ENCODE measurements around the gene SLC22A5. TPM values are rescaled to one million over a fixed set of nuclear protein-coding genes. Genes with fewer than 3 reads are reported as not detected.

The SLC22A5 gene
- total RNA-seq, 1 experiment from 2014 or later: 3.6 TPM

DNA sequence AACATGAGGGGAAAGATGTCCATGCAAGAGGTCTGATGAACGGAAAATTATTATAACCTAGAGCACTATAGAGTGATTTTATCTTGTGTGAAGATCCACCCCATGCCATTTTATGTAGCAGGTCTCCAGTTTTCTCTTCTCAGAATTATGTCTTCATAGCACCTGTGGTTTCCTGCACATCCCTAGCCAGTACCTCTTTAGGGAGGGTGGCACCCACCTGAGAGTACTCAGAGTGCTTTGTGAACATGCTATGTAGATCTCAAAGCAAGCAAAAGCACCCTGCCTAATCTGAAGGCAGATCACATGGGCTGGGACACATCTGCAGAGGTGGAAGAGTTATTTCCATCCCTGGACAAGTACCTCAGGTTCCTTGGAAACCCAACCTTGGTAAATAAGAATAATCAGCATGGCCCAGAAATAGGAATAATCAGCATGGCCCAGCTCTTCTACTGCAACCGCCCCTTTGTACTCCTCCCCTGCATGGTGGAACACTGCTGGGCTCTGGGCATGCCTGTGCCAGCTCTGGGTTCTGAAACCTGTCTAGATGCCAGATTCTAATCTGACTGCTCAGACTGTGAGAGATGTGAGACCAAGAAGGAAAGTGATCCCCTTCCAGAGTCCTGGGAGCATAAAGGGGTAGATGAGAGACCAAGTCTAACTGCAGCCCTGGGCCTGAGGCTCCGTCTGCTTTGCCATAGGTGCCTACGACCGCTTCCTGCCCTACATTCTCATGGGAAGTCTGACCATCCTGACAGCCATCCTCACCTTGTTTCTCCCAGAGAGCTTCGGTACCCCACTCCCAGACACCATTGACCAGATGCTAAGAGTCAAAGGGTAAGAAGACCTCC lies 23.7 kb downstream of the SLC22A5 start:
- DNase-seq (ENCODE audit: low spot score) (no peak), ATAC-seq (no peak)
- H3K27me3 Mint-ChIP-seq (ENCODE audit: low read depth): no peaks in the 10 kb centered on the region
- no peaks in the 10 kb centered on the region for H3K4me1 Mint-ChIP-seq
- H3K27ac Mint-ChIP-seq: no peak overlapping the region
- H3K4me3 Mint-ChIP-seq: no peak overlapping the region
- H3K36me3 Mint-ChIP-seq: no peaks in the 10 kb centered on the region
- no peaks in the 10 kb centered on the region for H3K9me3 Mint-ChIP-seq
- POLR2A ChIA-PET: interaction anchor here (1.4 kb wide), 1 partner anchor 97 kb away, joined by 4 read pairs; the partner anchor contains the start of gene IRF1
- no peak for TF ChIP-seq RELA (CRISPR knock-in tag; IDR thresholded peaks at IDR 0.05; ENCODE audit: borderline replicate concordance)
- TF ChIP-seq, protein P1, sequence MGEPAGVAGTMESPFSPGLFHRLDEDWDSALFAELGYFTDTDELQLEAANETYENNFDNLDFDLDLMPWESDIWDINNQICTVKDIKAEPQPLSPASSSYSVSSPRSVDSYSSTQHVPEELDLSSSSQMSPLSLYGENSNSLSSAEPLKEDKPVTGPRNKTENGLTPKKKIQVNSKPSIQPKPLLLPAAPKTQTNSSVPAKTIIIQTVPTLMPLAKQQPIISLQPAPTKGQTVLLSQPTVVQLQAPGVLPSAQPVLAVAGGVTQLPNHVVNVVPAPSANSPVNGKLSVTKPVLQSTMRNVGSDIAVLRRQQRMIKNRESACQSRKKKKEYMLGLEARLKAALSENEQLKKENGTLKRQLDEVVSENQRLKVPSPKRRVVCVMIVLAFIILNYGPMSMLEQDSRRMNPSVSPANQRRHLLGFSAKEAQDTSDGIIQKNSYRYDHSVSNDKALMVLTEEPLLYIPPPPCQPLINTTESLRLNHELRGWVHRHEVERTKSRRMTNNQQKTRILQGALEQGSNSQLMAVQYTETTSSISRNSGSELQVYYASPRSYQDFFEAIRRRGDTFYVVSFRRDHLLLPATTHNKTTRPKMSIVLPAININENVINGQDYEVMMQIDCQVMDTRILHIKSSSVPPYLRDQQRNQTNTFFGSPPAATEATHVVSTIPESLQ (CRISPR knock-in tag; IDR thresholded peaks at IDR 0.05): no peak
- TF ChIP-seq ZNF121 (CRISPR knock-in tag; IDR thresholded peaks at IDR 0.05): no peak
- no peak for TF ChIP-seq ELF4 (CRISPR knock-in tag; IDR thresholded peaks at IDR 0.05; ENCODE audit: low read depth)
- TF ChIP-seq SP1 (CRISPR knock-in tag; conservative IDR thresholded peaks at IDR 0.05): no peak
- no peak for TF ChIP-seq ZNF396 (CRISPR knock-in tag; IDR thresholded peaks at IDR 0.05; ENCODE audit: borderline replicate concordance)
- no peak for TF ChIP-seq CBFB (CRISPR knock-in tag; IDR thresholded peaks at IDR 0.05; ENCODE audit: low read depth)
- TF ChIP-seq, protein P2, sequence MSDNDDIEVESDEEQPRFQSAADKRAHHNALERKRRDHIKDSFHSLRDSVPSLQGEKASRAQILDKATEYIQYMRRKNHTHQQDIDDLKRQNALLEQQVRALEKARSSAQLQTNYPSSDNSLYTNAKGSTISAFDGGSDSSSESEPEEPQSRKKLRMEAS (CRISPR knock-in tag; IDR thresholded peaks at IDR 0.05): no peak
- no peak for TF ChIP-seq ZNF671 (CRISPR knock-in tag; IDR thresholded peaks at IDR 0.05)
- TF ChIP-seq, protein P3, sequence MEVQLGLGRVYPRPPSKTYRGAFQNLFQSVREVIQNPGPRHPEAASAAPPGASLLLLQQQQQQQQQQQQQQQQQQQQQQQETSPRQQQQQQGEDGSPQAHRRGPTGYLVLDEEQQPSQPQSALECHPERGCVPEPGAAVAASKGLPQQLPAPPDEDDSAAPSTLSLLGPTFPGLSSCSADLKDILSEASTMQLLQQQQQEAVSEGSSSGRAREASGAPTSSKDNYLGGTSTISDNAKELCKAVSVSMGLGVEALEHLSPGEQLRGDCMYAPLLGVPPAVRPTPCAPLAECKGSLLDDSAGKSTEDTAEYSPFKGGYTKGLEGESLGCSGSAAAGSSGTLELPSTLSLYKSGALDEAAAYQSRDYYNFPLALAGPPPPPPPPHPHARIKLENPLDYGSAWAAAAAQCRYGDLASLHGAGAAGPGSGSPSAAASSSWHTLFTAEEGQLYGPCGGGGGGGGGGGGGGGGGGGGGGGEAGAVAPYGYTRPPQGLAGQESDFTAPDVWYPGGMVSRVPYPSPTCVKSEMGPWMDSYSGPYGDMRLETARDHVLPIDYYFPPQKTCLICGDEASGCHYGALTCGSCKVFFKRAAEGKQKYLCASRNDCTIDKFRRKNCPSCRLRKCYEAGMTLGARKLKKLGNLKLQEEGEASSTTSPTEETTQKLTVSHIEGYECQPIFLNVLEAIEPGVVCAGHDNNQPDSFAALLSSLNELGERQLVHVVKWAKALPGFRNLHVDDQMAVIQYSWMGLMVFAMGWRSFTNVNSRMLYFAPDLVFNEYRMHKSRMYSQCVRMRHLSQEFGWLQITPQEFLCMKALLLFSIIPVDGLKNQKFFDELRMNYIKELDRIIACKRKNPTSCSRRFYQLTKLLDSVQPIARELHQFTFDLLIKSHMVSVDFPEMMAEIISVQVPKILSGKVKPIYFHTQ (CRISPR knock-in tag; IDR thresholded peaks at IDR 0.05): no peak
- no peak for TF ChIP-seq FOXK1 (CRISPR knock-in tag; IDR thresholded peaks at IDR 0.05)
- TF ChIP-seq, protein P4, sequence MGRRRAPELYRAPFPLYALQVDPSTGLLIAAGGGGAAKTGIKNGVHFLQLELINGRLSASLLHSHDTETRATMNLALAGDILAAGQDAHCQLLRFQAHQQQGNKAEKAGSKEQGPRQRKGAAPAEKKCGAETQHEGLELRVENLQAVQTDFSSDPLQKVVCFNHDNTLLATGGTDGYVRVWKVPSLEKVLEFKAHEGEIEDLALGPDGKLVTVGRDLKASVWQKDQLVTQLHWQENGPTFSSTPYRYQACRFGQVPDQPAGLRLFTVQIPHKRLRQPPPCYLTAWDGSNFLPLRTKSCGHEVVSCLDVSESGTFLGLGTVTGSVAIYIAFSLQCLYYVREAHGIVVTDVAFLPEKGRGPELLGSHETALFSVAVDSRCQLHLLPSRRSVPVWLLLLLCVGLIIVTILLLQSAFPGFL (CRISPR knock-in tag; IDR thresholded peaks at IDR 0.05; ENCODE audit: borderline replicate concordance): no peak
- TF ChIP-seq TCF7 (CRISPR knock-in tag; IDR thresholded peaks at IDR 0.05; ENCODE audit: low read depth): no peak
- TF ChIP-seq, protein P5, sequence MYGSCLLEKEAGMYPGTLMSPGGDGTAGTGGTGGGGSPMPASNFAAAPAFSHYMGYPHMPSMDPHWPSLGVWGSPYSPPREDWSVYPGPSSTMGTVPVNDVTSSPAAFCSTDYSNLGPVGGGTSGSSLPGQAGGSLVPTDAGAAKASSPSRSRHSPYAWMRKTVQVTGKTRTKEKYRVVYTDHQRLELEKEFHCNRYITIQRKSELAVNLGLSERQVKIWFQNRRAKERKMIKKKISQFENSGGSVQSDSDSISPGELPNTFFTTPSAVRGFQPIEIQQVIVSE (CRISPR knock-in tag; IDR thresholded peaks at IDR 0.05; ENCODE audit: borderline replicate concordance): no peak
- CTCF ChIA-PET: interaction anchor here (1.0 kb wide), 2 partner anchors 12 to 108 kb away, joined by 3 read pairs; no protein-coding TSS in a partner anchor

DNA sequence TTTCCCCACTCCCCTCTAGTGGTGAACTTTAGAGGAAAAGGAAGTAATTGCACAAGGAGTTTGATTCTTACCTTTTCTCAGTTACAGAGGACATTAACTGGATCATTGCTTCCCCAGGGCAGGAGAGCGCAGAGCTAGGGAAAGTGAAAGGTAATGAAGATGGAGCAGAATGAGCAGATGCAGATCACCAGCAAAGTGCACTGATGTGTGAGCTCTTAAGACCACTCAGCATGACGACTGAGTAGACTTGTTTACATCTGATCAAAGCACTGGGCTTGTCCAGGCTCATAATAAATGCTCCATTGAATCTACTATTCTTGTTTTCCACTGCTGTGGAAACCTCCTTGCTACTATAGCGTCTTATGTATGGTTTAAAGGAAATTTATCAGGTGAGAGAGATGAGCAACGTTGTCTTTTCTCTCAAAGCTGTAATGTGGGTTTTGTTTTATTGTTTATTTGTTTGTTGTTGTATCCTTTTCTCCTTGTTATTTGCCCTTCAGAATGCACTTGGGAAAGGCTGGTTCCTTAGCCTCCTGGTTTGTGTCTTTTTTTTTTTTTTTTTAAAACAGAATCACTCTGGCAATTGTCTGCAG lies 25.3 kb downstream of the SLC22A5 start:
- ATAC-seq: no peak
- ChIA-PET CTCF (interaction anchor here (0.8 kb wide), 2 partner anchors 8 to 16 kb away, joined by 3 read pairs; no protein-coding TSS in a partner anchor), POLR2A (interaction anchor here (0.6 kb wide), 1 partner anchor 42 kb away, joined by 6 read pairs; no protein-coding TSS in a partner anchor)
- no peaks in the 10 kb centered on the region for H3K36me3 Mint-ChIP-seq
- H3K27ac Mint-ChIP-seq: no peak overlapping the region
- no peak overlapping the region for H3K4me3 Mint-ChIP-seq
- H3K4me1 Mint-ChIP-seq: no peaks in the 10 kb centered on the region
- H3K9me3 Mint-ChIP-seq: no peaks in the 10 kb centered on the region
- DNase-seq (ENCODE audit: low spot score): no peak
- H3K27me3 Mint-ChIP-seq (ENCODE audit: low read depth): peaks cover 3% of the 10 kb centered on the region; the same call in 1 of the 2 replicates
- no peak for TF ChIP-seq FOXP1 (CRISPR knock-in tag; IDR thresholded peaks at IDR 0.05; ENCODE audit: borderline replicate concordance)
- TF ChIP-seq, protein P6, sequence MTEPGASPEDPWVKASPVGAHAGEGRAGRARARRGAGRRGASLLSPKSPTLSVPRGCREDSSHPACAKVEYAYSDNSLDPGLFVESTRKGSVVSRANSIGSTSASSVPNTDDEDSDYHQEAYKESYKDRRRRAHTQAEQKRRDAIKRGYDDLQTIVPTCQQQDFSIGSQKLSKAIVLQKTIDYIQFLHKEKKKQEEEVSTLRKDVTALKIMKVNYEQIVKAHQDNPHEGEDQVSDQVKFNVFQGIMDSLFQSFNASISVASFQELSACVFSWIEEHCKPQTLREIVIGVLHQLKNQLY (CRISPR knock-in tag; IDR thresholded peaks at IDR 0.05): no peak
- no peak for TF ChIP-seq ETV6 (CRISPR knock-in tag; IDR thresholded peaks at IDR 0.05)
- no peak for TF ChIP-seq NFATC4 (CRISPR knock-in tag; IDR thresholded peaks at IDR 0.05)
- TF ChIP-seq NFE2L1 (CRISPR knock-in tag; IDR thresholded peaks at IDR 0.05): no peak
- TF ChIP-seq, protein P7, sequence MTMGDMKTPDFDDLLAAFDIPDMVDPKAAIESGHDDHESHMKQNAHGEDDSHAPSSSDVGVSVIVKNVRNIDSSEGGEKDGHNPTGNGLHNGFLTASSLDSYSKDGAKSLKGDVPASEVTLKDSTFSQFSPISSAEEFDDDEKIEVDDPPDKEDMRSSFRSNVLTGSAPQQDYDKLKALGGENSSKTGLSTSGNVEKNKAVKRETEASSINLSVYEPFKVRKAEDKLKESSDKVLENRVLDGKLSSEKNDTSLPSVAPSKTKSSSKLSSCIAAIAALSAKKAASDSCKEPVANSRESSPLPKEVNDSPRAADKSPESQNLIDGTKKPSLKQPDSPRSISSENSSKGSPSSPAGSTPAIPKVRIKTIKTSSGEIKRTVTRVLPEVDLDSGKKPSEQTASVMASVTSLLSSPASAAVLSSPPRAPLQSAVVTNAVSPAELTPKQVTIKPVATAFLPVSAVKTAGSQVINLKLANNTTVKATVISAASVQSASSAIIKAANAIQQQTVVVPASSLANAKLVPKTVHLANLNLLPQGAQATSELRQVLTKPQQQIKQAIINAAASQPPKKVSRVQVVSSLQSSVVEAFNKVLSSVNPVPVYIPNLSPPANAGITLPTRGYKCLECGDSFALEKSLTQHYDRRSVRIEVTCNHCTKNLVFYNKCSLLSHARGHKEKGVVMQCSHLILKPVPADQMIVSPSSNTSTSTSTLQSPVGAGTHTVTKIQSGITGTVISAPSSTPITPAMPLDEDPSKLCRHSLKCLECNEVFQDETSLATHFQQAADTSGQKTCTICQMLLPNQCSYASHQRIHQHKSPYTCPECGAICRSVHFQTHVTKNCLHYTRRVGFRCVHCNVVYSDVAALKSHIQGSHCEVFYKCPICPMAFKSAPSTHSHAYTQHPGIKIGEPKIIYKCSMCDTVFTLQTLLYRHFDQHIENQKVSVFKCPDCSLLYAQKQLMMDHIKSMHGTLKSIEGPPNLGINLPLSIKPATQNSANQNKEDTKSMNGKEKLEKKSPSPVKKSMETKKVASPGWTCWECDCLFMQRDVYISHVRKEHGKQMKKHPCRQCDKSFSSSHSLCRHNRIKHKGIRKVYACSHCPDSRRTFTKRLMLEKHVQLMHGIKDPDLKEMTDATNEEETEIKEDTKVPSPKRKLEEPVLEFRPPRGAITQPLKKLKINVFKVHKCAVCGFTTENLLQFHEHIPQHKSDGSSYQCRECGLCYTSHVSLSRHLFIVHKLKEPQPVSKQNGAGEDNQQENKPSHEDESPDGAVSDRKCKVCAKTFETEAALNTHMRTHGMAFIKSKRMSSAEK (CRISPR knock-in tag; IDR thresholded peaks at IDR 0.05; ENCODE audit: borderline replicate concordance): no peak
- TF ChIP-seq, protein P8, sequence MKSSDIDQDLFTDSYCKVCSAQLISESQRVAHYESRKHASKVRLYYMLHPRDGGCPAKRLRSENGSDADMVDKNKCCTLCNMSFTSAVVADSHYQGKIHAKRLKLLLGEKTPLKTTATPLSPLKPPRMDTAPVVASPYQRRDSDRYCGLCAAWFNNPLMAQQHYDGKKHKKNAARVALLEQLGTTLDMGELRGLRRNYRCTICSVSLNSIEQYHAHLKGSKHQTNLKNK (CRISPR knock-in tag; IDR thresholded peaks at IDR 0.05): no peak

Measured in WTC11 (cell line).